ENCODE measurements around the gene WNK1. TPM values are rescaled to one million over a fixed set of nuclear protein-coding genes. Genes with fewer than 3 reads are reported as not detected.
"Not testable (repeated sequence)": the region's sequence is repeated elsewhere in the genome, so short reads cannot be mapped to it uniquely, and the experiment has no call there.

The WNK1 gene
- total RNA-seq, 1 experiment from 2014 or later = 83.3 TPM

DNA sequence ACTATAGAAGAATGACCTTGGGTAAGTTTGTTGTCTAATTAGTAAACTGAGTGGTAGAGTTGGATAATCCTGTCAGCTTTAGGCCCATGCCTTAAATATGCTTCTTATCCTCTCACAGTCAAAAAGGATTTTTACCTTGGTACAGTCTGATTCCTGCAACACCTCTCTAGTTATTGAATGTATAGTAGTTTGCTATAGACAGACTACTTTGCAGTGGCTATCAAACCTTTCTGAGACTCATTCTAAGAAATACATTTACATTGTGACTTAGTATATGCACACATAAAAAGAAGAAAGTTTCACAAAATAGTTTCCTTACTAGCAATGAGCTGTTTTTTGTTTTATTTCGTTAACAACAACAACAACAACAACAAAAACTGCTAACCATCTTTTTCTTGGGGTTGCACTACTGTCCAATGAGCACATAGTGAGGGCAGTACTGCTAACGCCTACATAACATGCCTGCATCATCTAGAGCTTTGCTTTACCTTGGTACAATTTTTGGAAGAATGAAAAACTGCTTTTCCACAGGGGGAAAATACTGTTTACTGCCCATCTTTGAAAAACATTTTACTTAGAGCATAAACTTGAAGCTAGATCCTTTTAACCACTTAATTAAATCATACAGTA lies 28.5 kb downstream of the WNK1 start:
- Histone ChIP-seq H3K4me3 (no peak overlapping the region), H3K9me3 (replicated peaks) (no peaks in the 10 kb centered on the region), H3K27me3 (no peaks in the 10 kb centered on the region), H3K4me1 (no peaks in the 10 kb centered on the region; the same call in 1 of the 2 replicates), H3K36me3 (no peaks in the 10 kb centered on the region; the same call in 1 of the 2 replicates), H3K27ac (no peak overlapping the region)
- no peak for DNase-seq

DNA sequence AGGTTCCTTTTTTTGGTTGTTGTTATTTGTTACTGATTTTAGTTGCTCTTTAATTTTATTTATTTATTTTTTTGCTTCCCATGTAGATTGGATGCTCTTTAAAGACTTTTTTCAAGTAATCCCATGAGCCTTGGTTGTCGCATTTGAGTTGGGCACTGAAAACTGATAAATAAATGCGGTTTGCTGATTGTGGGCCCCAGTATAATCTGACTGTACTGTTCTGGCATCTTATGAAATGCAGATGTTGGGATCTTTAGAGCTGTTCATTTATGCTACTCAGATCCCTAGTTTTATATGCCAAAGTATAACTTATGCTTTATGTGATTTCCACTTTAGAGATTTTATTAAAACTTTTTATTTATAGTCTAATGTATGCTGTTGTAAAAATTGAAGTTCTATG lies 33.3 kb downstream of the WNK1 start:
- Histone ChIP-seq H3K36me3 (peaks cover 4% of the 10 kb centered on the region), H3K27ac (no peak overlapping the region), H3K4me3 (no peak overlapping the region), H3K4me1 (peaks cover 2% of the 10 kb centered on the region; the same call in 1 of the 2 replicates), H3K27me3 (no peaks in the 10 kb centered on the region), H3K9me3 (replicated peaks) (no peaks in the 10 kb centered on the region)
- DNase-seq = no peak

DNA sequence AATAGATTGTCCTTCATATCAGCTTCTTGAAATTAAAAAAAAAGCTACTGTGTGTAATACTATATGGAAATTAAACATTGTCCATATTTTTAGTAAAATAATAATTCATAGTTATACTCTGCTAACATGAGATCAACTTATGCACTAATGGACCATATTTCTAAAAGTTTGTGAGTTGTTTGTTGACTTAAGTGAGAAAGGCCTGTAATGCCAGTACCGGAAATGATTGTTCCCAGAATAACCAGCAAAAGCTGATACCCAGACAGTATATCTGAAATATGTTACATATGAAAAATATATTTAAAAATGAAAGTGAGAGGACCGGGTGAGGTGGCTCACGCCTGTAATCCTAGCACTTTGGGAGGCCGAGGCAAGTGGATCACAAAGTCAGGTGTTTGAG lies 35.9 kb downstream of the WNK1 start:
- no peak for DNase-seq
- no peak overlapping the region for H3K4me3 ChIP-seq
- H3K27ac ChIP-seq = no peak overlapping the region
- no peaks in the 10 kb centered on the region for H3K9me3 ChIP-seq (replicated peaks)
- no peaks in the 10 kb centered on the region for H3K27me3 ChIP-seq
- H3K4me1 ChIP-seq = peaks cover 2% of the 10 kb centered on the region; the same call in 1 of the 2 replicates
- peaks cover 4% of the 10 kb centered on the region for H3K36me3 ChIP-seq

DNA sequence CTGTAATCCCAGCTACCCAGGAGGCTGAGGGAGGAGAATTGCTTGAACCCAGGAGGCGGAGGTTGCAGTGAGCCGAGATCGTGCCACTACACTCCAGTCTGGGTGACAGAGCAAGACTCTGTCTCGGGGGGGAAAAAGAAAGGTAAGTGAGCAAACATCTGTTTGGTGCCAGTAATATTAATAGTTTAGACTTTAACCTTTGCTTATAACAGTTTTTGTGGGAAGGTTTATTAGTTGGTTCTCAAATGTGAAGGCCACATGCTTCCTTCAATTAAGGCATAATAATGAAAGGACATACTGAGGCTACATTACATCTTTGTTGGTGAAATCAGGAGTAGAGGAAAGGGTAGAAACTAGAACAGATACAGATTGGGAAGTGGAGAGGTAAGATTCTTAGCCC lies 36.4 kb downstream of the WNK1 start:
- H3K36me3 ChIP-seq; H3K27me3 ChIP-seq; H3K4me3 ChIP-seq; H3K9me3 ChIP-seq (replicated peaks); H3K27ac ChIP-seq; H3K4me1 ChIP-seq; DNase-seq: not testable (repeated sequence)

DNA sequence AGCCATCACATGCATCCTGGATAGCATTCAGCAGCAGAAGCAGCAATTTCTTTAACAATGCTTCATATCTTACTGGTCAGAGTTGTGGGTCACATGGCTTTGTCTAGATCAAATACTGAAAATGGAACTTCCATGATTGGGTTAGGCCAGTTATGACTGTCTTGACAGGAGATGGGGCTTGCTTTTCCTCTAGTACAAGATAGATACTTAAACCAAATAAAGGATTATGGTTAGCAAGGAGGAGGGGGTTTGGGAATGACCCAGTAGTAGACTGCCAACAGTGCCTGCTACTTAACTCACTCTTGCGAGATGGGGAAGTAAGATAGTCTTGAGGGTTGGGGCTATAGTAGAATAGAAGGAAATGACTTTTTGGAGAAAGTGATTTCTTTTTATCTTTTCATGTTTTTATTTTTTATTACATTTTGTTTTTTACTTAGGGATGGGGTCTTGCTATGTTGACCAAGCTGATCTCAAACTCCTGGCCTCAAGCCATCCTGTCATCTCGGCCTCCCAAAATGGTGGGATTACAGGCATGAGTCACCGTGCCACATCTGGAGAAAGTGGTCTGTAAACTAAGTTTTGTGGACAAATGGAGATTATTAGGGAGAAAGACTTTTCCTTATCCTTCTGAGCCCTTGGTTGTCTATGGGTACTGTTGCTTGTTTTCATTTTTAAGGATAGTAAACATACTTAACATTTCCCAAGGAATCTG lies 37.6 kb downstream of the WNK1 start:
- DNase-seq = no peak
- Histone ChIP-seq H3K36me3 (peaks cover 4% of the 10 kb centered on the region), H3K27ac (no peak overlapping the region), H3K9me3 (replicated peaks) (no peaks in the 10 kb centered on the region), H3K4me3 (no peak overlapping the region), H3K27me3 (no peaks in the 10 kb centered on the region), H3K4me1 (peaks cover 2% of the 10 kb centered on the region; the same call in 1 of the 2 replicates)

- Histone ChIP-seq H3K36me3 (peaks cover 4% of the 10 kb centered on the region), H3K27me3 (no peaks in the 10 kb centered on the region), H3K4me3 (no peak overlapping the region), H3K9me3 (replicated peaks) (no peaks in the 10 kb centered on the region), H3K4me1 (peaks cover 2% of the 10 kb centered on the region; the same call in 1 of the 2 replicates), H3K27ac (no peak overlapping the region)
- no peak for DNase-seq
Measured at GRCh38 chr12:790608-791007, 38.2 kb downstream of the WNK1 start.

GRCh38 chr12:793037-793436 lies 40.7 kb downstream of the WNK1 start:
- H3K27me3 ChIP-seq = no peaks in the 10 kb centered on the region
- H3K4me1 ChIP-seq = peaks cover 2% of the 10 kb centered on the region; the same call in 1 of the 2 replicates
- H3K27ac ChIP-seq = no peak overlapping the region
- H3K9me3 ChIP-seq (replicated peaks) = no peaks in the 10 kb centered on the region
- H3K36me3 ChIP-seq = no peaks in the 10 kb centered on the region
- H3K4me3 ChIP-seq = no peak overlapping the region
- DNase-seq = no peak

DNA sequence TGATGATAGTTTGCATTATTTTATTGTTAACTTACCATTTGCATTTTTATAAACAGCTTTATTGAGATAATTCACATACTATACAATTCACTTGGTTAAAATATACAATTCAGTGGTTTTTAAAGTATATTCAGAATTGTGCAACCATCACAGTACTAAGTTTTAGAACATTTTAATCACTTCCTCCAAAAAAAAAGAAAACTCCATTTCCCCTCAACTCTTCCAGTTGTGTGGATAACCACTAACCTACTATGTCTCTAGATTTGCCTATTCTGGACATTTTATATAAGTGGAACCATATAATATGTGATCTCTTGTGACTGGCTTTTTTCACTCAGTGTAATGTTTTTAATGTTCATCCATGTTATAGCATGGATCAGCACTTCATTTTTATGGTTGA lies 41.3 kb downstream of the WNK1 start:
- Histone ChIP-seq H3K27me3 (no peaks in the 10 kb centered on the region), H3K4me3 (no peak overlapping the region), H3K36me3 (no peaks in the 10 kb centered on the region), H3K9me3 (replicated peaks) (no peaks in the 10 kb centered on the region), H3K27ac (no peak overlapping the region), H3K4me1 (peaks cover 2% of the 10 kb centered on the region; the same call in 1 of the 2 replicates)
- DNase-seq = no peak

- no peaks in the 10 kb centered on the region; the same call in 1 of the 2 replicates for H3K9me3 ChIP-seq (replicated peaks)
- no peak for DNase-seq
- H3K4me3 ChIP-seq = no peak overlapping the region
- H3K4me1 ChIP-seq = no peaks in the 10 kb centered on the region; the same call in 1 of the 2 replicates
- no peak overlapping the region for H3K27ac ChIP-seq
- H3K27me3 ChIP-seq = no peaks in the 10 kb centered on the region
- no peaks in the 10 kb centered on the region for H3K36me3 ChIP-seq
Measured at GRCh38 chr12:795305-795704, 42.9 kb downstream of the WNK1 start.

- Histone ChIP-seq H3K27ac (no peak overlapping the region), H3K4me1 (peaks cover 3% of the 10 kb centered on the region; the same call in 1 of the 2 replicates), H3K9me3 (replicated peaks) (no peaks in the 10 kb centered on the region; the same call in 1 of the 2 replicates), H3K36me3 (no peaks in the 10 kb centered on the region), H3K4me3 (no peak overlapping the region), H3K27me3 (no peaks in the 10 kb centered on the region)
- DNase-seq = no peak
Measured at GRCh38 chr12:800401-800800, 48.0 kb downstream of the WNK1 start.

DNA sequence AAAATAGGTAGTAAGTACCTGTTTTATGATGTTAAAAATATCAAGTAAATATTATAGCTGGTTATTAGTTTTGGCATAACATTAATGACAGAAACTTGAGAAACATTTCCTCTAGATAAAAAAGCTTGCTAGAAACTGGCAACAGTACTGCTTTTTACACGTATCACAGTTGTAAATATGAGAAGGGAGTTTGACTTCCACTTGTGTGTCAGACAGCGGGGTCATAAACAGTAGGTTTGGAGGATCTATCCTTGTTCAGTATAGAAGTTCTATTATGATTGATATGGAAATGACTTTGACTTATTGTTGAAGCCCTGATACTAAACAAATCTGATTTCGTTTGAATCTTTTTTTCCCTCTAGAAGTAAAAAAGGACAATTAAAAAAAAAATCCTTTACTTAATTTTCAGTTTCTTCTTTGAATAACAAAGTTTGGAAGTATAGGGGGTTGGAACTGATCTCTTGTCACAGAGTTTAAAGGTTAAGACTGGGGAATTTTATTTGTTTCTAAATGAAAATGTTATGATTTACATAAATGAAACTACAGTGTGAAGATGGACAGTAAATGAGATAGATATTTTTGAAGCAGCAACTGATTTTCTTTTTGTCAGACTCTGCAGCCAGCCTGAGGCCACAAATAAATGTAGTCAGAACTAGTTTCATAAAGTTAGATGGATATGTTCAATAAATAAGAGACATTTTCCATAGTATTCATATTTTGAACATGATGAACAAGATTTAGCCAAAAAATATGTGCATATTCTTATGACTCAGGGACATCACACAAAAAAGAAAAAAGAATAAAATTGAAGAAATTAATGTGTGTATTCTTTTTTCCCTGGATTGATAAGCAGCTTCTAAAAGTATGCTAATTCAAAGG lies 50.1 kb downstream of the WNK1 start:
- Histone ChIP-seq H3K4me1 (peaks cover 3% of the 10 kb centered on the region; the same call in 1 of the 2 replicates), H3K4me3 (no peak overlapping the region), H3K9me3 (replicated peaks) (no peaks in the 10 kb centered on the region; the same call in 1 of the 2 replicates), H3K27ac (no peak overlapping the region), H3K36me3 (no peaks in the 10 kb centered on the region), H3K27me3 (no peaks in the 10 kb centered on the region)
- DNase-seq = no peak

- Histone ChIP-seq H3K4me3 (no peak overlapping the region), H3K4me1 (peaks cover 3% of the 10 kb centered on the region; the same call in 1 of the 2 replicates), H3K27me3 (no peaks in the 10 kb centered on the region), H3K9me3 (replicated peaks) (no peaks in the 10 kb centered on the region; the same call in 1 of the 2 replicates), H3K27ac (no peak overlapping the region), H3K36me3 (no peaks in the 10 kb centered on the region)
- no peak for DNase-seq
Measured at GRCh38 chr12:805022-805632, 52.7 kb downstream of the WNK1 start.

DNA sequence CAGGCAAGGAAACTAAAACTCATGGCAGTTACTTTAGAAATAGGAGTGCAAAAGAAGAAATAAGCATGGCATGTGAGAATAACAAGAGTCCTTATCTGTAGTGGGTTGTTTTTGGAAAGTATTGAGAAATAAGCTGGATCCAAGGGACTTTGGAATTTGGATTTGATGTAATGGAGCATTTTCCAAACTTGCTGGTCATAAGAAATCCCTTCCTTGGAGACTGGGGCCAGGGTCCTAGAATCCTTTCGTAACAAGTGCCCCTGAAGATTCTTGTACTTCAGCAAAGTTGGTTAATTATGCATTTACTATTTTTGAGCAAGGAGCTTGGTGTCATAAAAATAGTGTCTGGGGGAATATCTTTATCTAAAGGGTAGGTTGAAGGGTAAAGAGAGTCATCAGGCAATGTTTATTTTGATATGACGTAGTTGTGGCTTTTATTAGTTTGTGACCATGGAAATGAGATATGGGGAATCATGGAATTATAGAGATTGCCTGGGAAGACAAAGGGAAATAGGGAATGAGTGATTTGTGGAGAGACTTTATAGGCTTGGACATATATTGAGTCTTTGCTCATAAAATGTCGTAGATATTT lies 53.9 kb downstream of the WNK1 start:
- no peaks in the 10 kb centered on the region for H3K9me3 ChIP-seq (replicated peaks)
- H3K27me3 ChIP-seq = no peaks in the 10 kb centered on the region
- no peak overlapping the region for H3K27ac ChIP-seq
- DNase-seq = no peak
- peaks cover 7% of the 10 kb centered on the region; the same call in 1 of the 2 replicates for H3K4me1 ChIP-seq
- H3K4me3 ChIP-seq = no peak overlapping the region
- H3K36me3 ChIP-seq = no peaks in the 10 kb centered on the region; the same call in 1 of the 2 replicates

Measured in SJCRH30 (cell line).